SU-DHL-6 (cell line): ENCODE results near the gene OCEL1.
"Not testable (repeated sequence)": the region's sequence is repeated elsewhere in the genome, so short reads cannot be mapped to it uniquely, and the experiment has no call there.

Experiments
- H2AFZ ChIP-seq: fragments of 200-600 bp; sonication (generic); 2 replicates; pipeline ENCODE4 v1.6.1; 2014; ENCODE audit warnings: low read depth, mild to moderate bottlenecking, moderate library complexity, mixed read lengths, antibody characterized with exemption, low read length; ENCODE audit not compliant: severe bottlenecking
- H3F3A ChIP-seq: fragments of 200-600 bp; shearing (Covaris generic); 2 replicates; pipeline ENCODE4 v1.6.0; 2016; ENCODE audit warnings: antibody characterized with exemption, mild to moderate bottlenecking; ENCODE audit not compliant: insufficient read depth
- H3K27ac ChIP-seq: fragments of 200-600 bp; sonication (generic); 2 replicates; pipeline ENCODE4 v1.5.1; 2016; ENCODE audit warnings: low read depth, mild to moderate bottlenecking, low read length, moderate library complexity, mixed read lengths
- H3K27me3 ChIP-seq: fragments of 200-600 bp; sonication (generic), shearing (Covaris generic); 2 replicates; pipeline ENCODE4 v1.6.0; 2014; ENCODE audit warnings: mild to moderate bottlenecking, low read length
- H3K36me3 ChIP-seq: fragments of 200-600 bp; sonication (generic); 2 replicates; pipeline ENCODE4 v1.6.1; 2014; ENCODE audit warnings: mild to moderate bottlenecking, low read length, mixed read lengths
- H3K4me2 ChIP-seq: fragments of 300-600, 200-600 bp; shearing (Covaris generic), sonication (generic); 2 replicates; pipeline ENCODE4 v1.6.0; 2014; ENCODE audit warnings: low read length, low read depth, mild to moderate bottlenecking; ENCODE audit not compliant: poor library complexity, severe bottlenecking
- H3K4me3 ChIP-seq: fragments of 200-600 bp; sonication (generic); 2 replicates; pipeline ENCODE4 v1.5.1; 2014; ENCODE audit warnings: antibody characterized with exemption, low read length, mild to moderate bottlenecking, mixed read lengths; ENCODE audit not compliant: insufficient read depth, poor library complexity, severe bottlenecking
- H3K79me2 ChIP-seq: fragments of 200-600 bp; sonication (generic); 2 replicates; pipeline ENCODE4 v1.6.1; 2014; ENCODE audit warnings: mild to moderate bottlenecking, low read length, moderate library complexity; ENCODE audit not compliant: insufficient read depth
- H3K9ac ChIP-seq: fragments of 200-600 bp; sonication (generic); 2 replicates; pipeline ENCODE4 v1.7.0; 2014; ENCODE audit warnings: mild to moderate bottlenecking, low read length
- H3K9me2 ChIP-seq: fragments of 200-600 bp; sonication (generic); replicated peaks from 2 replicates; pipeline ENCODE4 v1.6.1; 2014; ENCODE audit warnings: low read length; ENCODE audit not compliant: insufficient read depth
- H3K9me3 ChIP-seq: fragments of 200-600 bp; sonication (generic); 2 replicates; pipeline ENCODE4 v1.6.1; 2014; ENCODE audit warnings: low read length, mixed read lengths; ENCODE audit not compliant: insufficient read depth
- H4K20me1 ChIP-seq: fragments of 200-600 bp; sonication (generic); 2 replicates; pipeline ENCODE4 v1.6.1; 2014; ENCODE audit warnings: low read depth, mild to moderate bottlenecking, antibody characterized with exemption, low read length, moderate library complexity, mixed read lengths
- EZH2phosphoT487 ChIP-seq: fragments of 200-600 bp; sonication (generic), shearing (Covaris generic); conservative IDR thresholded peaks from 2 replicates; pipeline ENCODE4 v1.6.1; 2018; ENCODE audit warnings: mild to moderate bottlenecking, antibody characterized with exemption, low read length, moderate library complexity, mixed read lengths
- TF ChIP-seq, protein P1 (sequence below): fragments of 200-600 bp; sonication (generic); IDR thresholded peaks from one replicate; pipeline ENCODE4 v1.5.1; 2017; ENCODE audit warnings: antibody characterized with exemption, mild to moderate bottlenecking, low read length, moderate library complexity; ENCODE audit not compliant: insufficient read depth, poor library complexity, severe bottlenecking

Gene OCEL1

DNA sequence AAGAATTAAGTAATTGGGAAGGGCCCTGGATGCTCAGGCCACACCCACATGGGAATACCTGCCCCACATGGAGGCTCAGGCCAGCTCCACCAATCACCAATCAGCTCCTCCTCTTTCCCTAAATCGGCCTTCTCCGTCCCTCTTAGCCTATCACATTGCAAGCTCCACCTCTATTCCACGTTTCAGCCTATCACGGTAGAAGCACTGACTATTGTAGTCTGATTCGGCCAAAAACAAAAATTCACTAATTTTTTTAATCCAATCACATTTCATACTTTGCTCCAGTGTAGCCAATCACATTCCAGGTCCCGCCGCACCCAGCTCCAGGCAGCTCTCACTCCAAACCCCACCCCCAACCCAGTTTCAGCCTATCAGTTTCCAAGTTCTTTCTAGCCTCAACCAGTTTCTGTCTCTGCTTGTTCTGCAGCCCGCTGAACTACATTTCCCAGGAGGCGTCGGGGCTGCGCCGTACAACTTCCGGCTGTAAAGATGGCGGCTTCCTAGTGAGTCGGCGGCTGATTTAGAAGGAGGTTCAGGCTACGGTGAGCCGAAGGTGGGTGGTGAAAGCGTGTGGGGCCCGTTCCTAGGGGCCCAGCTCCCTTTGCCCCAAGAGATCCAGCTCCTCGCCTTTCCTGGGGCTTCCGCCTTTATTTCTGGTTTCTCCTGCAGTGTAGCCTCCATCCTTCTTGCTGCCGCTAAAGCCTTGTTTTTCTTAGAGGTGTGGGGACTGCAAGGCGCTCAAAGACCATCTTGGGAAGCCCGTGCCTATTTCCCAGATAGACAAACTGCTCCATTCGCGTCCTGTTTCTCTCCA is 41.2 kb downstream of the OCEL1 start, which contains the start of gene BABAM1:
Gene BABAM1 (plus strand): TSS at position 469 of the 814 bp plus-strand sequence. CDS start 1,364 bp downstream, outside the sequence.
- peak within 1 kb of the TSS; percentile 98 for H3K27ac ChIP-seq
- H3K4me2 ChIP-seq: peak within 1 kb of the TSS; percentile 97
- H3K9ac ChIP-seq: peak within 1 kb of the TSS; percentile 79
- TF ChIP-seq, protein P1, sequence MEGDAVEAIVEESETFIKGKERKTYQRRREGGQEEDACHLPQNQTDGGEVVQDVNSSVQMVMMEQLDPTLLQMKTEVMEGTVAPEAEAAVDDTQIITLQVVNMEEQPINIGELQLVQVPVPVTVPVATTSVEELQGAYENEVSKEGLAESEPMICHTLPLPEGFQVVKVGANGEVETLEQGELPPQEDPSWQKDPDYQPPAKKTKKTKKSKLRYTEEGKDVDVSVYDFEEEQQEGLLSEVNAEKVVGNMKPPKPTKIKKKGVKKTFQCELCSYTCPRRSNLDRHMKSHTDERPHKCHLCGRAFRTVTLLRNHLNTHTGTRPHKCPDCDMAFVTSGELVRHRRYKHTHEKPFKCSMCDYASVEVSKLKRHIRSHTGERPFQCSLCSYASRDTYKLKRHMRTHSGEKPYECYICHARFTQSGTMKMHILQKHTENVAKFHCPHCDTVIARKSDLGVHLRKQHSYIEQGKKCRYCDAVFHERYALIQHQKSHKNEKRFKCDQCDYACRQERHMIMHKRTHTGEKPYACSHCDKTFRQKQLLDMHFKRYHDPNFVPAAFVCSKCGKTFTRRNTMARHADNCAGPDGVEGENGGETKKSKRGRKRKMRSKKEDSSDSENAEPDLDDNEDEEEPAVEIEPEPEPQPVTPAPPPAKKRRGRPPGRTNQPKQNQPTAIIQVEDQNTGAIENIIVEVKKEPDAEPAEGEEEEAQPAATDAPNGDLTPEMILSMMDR: no peak
- no peak for TF ChIP-seq EZH2phosphoT487
- H3K79me2 ChIP-seq: peaks cover 12% of the 10 kb centered on the region; the same call in 1 of the 2 replicates
- no peaks in the 10 kb centered on the region for H3K36me3 ChIP-seq
- peak within 1 kb of the TSS; percentile 29 for H2AFZ ChIP-seq
- H3K9me2 ChIP-seq: no peaks in the 10 kb centered on the region
- H3F3A ChIP-seq: peaks cover 13% of the 10 kb centered on the region
- no peaks in the 10 kb centered on the region for H3K9me3 ChIP-seq
- peak within 1 kb of the TSS; percentile 80 for H3K4me3 ChIP-seq
- H3K27me3 ChIP-seq: no peaks in the 10 kb centered on the region
- H4K20me1 ChIP-seq: no peaks in the 10 kb centered on the region

DNA sequence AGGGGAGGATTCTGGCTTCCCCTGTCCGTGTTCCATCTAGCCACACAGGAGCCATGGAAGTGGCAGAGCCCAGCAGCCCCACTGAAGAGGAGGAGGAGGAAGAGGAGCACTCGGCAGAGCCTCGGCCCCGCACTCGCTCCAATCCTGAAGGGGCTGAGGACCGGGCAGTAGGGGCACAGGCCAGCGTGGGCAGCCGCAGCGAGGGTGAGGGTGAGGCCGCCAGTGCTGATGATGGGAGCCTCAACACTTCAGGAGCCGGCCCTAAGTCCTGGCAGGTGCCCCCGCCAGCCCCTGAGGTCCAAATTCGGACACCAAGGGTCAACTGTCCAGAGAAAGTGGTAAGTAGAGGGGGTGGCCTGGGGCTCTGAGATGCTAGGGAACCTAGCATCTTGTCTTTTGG is 42.7 kb downstream of the OCEL1 start:
- Histone ChIP-seq H3K9me2 (no peaks in the 10 kb centered on the region), H3K79me2 (peaks cover 12% of the 10 kb centered on the region; the same call in 1 of the 2 replicates), H3K27me3 (no peaks in the 10 kb centered on the region), H4K20me1 (no peaks in the 10 kb centered on the region), H3K36me3 (no peaks in the 10 kb centered on the region), H3K9me3 (no peaks in the 10 kb centered on the region), H2AFZ (no peak overlapping the region), H3F3A (peaks cover 9% of the 10 kb centered on the region), H3K4me2 (no peak overlapping the region), H3K4me3 (no peak overlapping the region), H3K9ac (peak overlapping the region; percentile 79; the same call in 1 of the 2 replicates), H3K27ac (no peak overlapping the region)
- TF ChIP-seq EZH2phosphoT487: no peak
- TF ChIP-seq, protein P1: no peak

DNA sequence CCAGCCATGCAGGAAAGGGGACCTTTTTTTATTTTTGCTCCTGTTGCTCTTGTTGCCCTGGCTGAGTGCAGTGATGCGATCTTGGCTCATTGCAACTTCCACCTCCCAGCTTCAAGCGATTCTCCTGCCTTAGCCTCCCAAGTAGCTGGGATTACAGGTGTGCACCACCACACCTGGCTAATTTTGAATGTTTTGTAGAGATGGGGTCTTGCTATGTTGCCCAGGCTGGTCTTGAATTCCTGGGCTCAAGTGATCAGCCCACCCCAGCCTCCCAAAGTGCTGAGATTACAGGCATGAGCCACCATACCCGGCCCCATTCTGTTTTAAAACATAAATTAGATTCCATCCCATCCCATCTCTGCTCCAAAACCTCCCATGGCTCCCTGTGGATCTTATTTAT is 48.9 kb downstream of the OCEL1 start:
- H2AFZ ChIP-seq, H3K79me2 ChIP-seq, H3K9ac ChIP-seq, H3K36me3 ChIP-seq, H3K9me2 ChIP-seq, H3K9me3 ChIP-seq, H3F3A ChIP-seq, H4K20me1 ChIP-seq, H3K27ac ChIP-seq, H3K27me3 ChIP-seq, H3K4me2 ChIP-seq, H3K4me3 ChIP-seq: not testable (repeated sequence)
